WERI-Rb-1 (cell line): ENCODE measurements around the gene SCFD2.

Experiments
- DNase-seq: peaks from one replicate; pipeline ENCODE4 v3.0.0-alpha.2; 2020
- H3K27ac ChIP-seq: fragments of 250-450 bp; sonication (Bioruptor Pico); 2 replicates; pipeline ENCODE4 v1.5.1; 2020; ENCODE audit warnings: mild to moderate bottlenecking, moderate library complexity
- H3K27me3 ChIP-seq: fragments of 250-450 bp; sonication (Bioruptor Pico); 2 replicates; pipeline ENCODE4 v1.5.1; 2021; ENCODE audit warnings: mild to moderate bottlenecking, low read depth, moderate library complexity; ENCODE audit not compliant: insufficient read depth, severe bottlenecking
- H3K36me3 ChIP-seq: fragments of 250-450 bp; sonication (Bioruptor Pico); 2 replicates; pipeline ENCODE4 v1.5.1; 2020; ENCODE audit warnings: mild to moderate bottlenecking, moderate library complexity
- H3K4me3 ChIP-seq: 2 replicates; pipeline ENCODE4 v1.5.1; 2011; ENCODE audit warnings: low read depth, mild to moderate bottlenecking, control low read depth, low read length
- H3K9me3 ChIP-seq: fragments of 250-450 bp; sonication (Bioruptor Pico); 2 replicates; pipeline ENCODE4 v1.5.1; 2021; ENCODE audit warnings: mild to moderate bottlenecking, moderate library complexity; ENCODE audit not compliant: severe bottlenecking
- TF ChIP-seq, protein P1 (sequence below): IDR thresholded peaks from 2 replicates; pipeline ENCODE4 v1.5.1; 2011; ENCODE audit warnings: low read depth, mild to moderate bottlenecking, control low read depth, inconsistent platforms, low read length

SCFD2 gene

DNA sequence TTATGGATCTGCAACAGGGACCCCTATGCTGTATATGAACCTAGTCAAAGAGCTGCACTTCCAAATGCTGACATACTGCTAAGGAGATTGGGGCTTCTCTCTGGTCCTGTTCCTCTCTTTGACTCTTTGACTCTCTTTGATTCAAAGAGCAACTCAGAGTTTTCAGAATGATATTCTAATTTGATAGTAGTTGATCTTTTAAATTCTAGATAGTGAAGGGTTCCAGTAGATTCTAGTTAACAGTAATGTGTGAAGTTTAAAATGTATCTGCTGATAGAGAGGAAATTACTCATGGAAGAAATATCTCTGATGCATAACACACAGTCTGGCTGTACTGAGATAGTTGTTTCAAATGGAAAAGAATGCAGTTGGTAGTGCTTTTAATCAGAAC, 264.7 kb downstream of the SCFD2 start:
- DNase-seq = no peak
- Histone ChIP-seq H3K27ac (no peak overlapping the region), H3K9me3 (no peaks in the 10 kb centered on the region), H3K4me3 (no peak overlapping the region), H3K36me3 (no peaks in the 10 kb centered on the region), H3K27me3 (no peaks in the 10 kb centered on the region)
- TF ChIP-seq, protein P1, sequence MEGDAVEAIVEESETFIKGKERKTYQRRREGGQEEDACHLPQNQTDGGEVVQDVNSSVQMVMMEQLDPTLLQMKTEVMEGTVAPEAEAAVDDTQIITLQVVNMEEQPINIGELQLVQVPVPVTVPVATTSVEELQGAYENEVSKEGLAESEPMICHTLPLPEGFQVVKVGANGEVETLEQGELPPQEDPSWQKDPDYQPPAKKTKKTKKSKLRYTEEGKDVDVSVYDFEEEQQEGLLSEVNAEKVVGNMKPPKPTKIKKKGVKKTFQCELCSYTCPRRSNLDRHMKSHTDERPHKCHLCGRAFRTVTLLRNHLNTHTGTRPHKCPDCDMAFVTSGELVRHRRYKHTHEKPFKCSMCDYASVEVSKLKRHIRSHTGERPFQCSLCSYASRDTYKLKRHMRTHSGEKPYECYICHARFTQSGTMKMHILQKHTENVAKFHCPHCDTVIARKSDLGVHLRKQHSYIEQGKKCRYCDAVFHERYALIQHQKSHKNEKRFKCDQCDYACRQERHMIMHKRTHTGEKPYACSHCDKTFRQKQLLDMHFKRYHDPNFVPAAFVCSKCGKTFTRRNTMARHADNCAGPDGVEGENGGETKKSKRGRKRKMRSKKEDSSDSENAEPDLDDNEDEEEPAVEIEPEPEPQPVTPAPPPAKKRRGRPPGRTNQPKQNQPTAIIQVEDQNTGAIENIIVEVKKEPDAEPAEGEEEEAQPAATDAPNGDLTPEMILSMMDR = no peak

DNA sequence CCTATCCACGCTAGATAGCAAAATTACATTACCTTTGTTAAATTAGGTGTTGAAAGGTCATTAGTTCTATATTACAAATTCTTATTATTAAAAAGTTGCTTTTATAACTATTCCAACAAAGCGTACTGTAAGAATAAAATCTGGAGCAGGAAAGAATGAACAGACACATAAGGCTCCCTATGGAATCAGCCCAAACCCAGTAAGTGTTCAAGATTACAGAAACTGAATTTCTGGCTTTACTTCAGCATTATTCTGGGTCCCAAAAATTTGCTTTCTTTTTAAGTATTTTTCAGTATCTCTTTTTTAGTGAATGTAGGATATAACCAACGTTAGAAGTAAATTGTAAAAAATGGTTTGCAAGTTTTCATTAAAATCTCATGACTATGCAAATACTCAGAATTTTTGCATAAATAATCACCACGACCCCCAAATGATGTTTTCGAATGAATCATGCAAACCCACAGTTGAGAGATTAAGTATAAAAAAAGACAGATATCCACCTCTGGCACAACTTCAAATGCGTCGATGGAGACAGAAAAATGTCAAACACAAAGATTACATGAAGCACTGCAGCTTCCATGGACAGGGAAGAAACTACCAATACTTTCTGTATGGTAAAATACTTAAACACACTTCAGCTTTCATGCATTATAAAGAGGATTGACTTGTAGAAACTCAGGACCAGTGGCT, 265.2 kb downstream of the SCFD2 start:
- TF ChIP-seq, protein P1 = no peak
- no peak for DNase-seq

DNA sequence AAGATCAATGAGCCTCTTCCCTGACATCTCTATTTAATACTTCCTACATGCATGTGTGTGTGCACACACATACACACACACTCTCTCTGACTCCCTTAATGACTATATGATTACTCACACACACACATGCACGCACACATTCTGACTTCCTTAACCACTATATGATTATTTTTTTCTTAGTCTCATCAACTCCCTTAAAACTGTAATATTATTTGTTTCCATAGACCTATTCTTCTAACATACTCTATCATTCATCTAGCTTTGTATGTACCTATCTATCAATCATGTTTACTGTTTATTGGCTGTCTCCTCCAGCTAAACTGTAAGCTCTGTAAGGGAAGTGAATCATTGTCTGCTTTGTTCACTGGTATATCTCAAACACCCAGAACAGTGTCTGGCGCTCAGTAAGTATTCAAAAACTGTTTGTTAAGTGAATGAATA, 267.2 kb downstream of the SCFD2 start:
- no peaks in the 10 kb centered on the region for H3K36me3 ChIP-seq
- DNase-seq = no peak
- TF ChIP-seq, protein P1 = no peak
- no peak overlapping the region for H3K4me3 ChIP-seq
- no peaks in the 10 kb centered on the region for H3K27me3 ChIP-seq
- no peaks in the 10 kb centered on the region for H3K9me3 ChIP-seq
- H3K27ac ChIP-seq = no peak overlapping the region

More for the DNA sequence above, 265.2 kb downstream of the SCFD2 start:
- H3K36me3 ChIP-seq = no peaks in the 10 kb centered on the region
- H3K27me3 ChIP-seq = no peaks in the 10 kb centered on the region
- no peak overlapping the region for H3K4me3 ChIP-seq
- no peak overlapping the region for H3K27ac ChIP-seq
- no peaks in the 10 kb centered on the region for H3K9me3 ChIP-seq

DNA sequence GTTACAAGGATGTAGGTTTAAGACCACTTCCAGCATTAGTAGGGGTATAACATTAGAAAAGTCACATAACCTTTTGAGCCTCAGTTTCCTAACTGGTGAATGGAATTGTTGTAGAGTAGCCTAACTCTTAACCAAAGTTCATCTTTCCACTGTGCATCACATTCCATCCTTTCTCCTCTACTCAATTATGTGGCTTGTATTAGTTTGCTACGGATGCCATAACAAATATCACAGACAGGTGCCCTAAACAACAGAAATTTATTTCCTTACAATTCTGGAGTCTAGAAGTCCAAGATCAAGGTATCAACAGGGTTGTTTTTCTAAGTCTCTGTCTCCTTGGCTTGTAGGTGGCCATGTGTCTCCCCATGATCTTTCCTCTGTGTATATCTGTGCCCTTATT, 271.8 kb downstream of the SCFD2 start:
- TF ChIP-seq, protein P1 = no peak
- no peak for DNase-seq
- no peaks in the 10 kb centered on the region for H3K9me3 ChIP-seq
- H3K4me3 ChIP-seq = no peak overlapping the region
- H3K27ac ChIP-seq = no peak overlapping the region
- H3K27me3 ChIP-seq = no peaks in the 10 kb centered on the region
- no peaks in the 10 kb centered on the region for H3K36me3 ChIP-seq

DNA sequence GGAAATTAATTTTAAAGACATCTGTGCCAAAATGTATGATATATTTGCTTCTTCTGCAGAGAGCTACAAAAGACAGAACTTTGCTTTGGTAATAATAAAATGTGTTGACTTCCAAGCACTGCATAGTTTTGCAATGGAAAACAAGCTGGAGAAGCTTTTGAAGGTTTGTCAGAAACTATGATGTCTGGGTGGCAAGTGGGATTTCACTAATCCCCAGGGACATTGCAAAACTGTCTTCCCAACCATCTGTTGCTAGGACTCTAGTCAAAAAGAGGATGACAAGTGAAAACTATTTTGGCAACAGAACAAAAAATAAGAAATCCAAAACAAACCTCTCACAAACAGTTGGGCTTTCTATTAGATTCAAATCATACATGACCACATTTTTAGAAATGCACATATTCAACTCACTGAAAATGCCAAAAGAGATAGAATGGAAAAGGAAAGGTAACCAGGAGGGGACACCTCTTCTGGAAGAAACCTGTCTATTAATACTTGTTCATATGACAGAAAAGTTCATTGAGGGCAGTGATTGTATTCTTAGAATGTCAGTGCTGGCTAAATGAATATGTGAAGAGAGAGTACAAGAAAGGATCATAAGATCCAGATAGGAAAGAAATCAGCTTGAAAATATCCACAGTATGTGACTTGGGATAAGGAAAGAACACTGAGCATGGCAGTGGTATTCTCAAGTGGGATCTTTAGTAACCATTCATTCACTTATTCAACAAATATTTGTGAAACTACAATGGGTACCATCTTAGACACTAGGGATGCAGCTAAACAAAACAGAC, 275.7 kb downstream of the SCFD2 start:
- Histone ChIP-seq H3K27me3 (no peaks in the 10 kb centered on the region), H3K27ac (no peak overlapping the region), H3K36me3 (no peaks in the 10 kb centered on the region), H3K9me3 (no peaks in the 10 kb centered on the region), H3K4me3 (no peak overlapping the region)
- TF ChIP-seq, protein P1 = no peak
- no peak for DNase-seq
